Progenitor cell of endocrine pancreas (in vitro differentiated cells): ENCODE data around the gene EFCAB14. TPM values are rescaled to one million over a fixed set of nuclear protein-coding genes. Genes with fewer than 3 reads are reported as not detected.

Source experiments
- DNase-seq: peaks from one replicate; pipeline ENCODE4 v3.0.0; 2021; ENCODE audit warnings: low spot score; ENCODE audit not compliant: unreplicated experiment
- H3K27ac Mint-ChIP-seq: 2 replicates; pipeline ENCODE4 v1.8.0; 2021; ENCODE audit warnings: mild to moderate bottlenecking, moderate library complexity, mixed read lengths
- H3K27me3 Mint-ChIP-seq: 2 replicates; pipeline ENCODE4 v1.8.0; 2021; ENCODE audit warnings: mixed read lengths
- H3K36me3 Mint-ChIP-seq: 2 replicates; pipeline ENCODE4 v1.8.0; 2022; ENCODE audit warnings: mixed read lengths; ENCODE audit not compliant: insufficient read depth
- H3K4me1 Mint-ChIP-seq: 2 replicates; pipeline ENCODE4 v1.8.0; 2021; ENCODE audit warnings: low read depth, mixed read lengths
- H3K4me3 Mint-ChIP-seq: 2 replicates; pipeline ENCODE4 v1.8.0; 2021; ENCODE audit warnings: low read depth, mild to moderate bottlenecking, moderate library complexity, mixed read lengths
- H3K9me3 Mint-ChIP-seq: 2 replicates; pipeline ENCODE4 v1.8.0; 2021; ENCODE audit warnings: low read depth, mixed read lengths
- CTCF ChIP-seq: fragments of 200-600 bp; sonication (generic); IDR thresholded peaks from one replicate; pipeline ENCODE4 v1.5.0; 2021; ENCODE audit warnings: antibody characterized with exemption, mild to moderate bottlenecking; ENCODE audit not compliant: unreplicated experiment
- total RNA-seq: library from RNA; stranded (reverse); gene quantifications from 2 replicates; pipeline ENCODE4 v1.2.1, GENCODE V29; 2021

The EFCAB14 gene
- total RNA-seq, 1 donor from 2014 or later = 63.6 TPM

- H3K4me1 Mint-ChIP-seq = no peaks in the 10 kb centered on the region
- H3K27ac Mint-ChIP-seq = no peak overlapping the region
- peaks cover 6% of the 10 kb centered on the region for H3K9me3 Mint-ChIP-seq
- H3K4me3 Mint-ChIP-seq = no peak overlapping the region
- no peak for DNase-seq
- TF ChIP-seq CTCF = no peak
- no peaks in the 10 kb centered on the region for H3K27me3 Mint-ChIP-seq
- peaks cover 44% of the 10 kb centered on the region for H3K36me3 Mint-ChIP-seq
These were observed 72.6 kb downstream of the EFCAB14 start for GRCh38 chr1:46646331-46646730.

- TF ChIP-seq CTCF = no peak
- no peak overlapping the region for H3K27ac Mint-ChIP-seq
- peaks cover 42% of the 10 kb centered on the region for H3K36me3 Mint-ChIP-seq
- H3K27me3 Mint-ChIP-seq = no peaks in the 10 kb centered on the region
- no peaks in the 10 kb centered on the region for H3K4me1 Mint-ChIP-seq
- no peak for DNase-seq
- H3K9me3 Mint-ChIP-seq = peaks cover 6% of the 10 kb centered on the region
- H3K4me3 Mint-ChIP-seq = no peak overlapping the region
These were observed 73.1 kb downstream of the EFCAB14 start for GRCh38 chr1:46645815-46646214.

- DNase-seq = no peak
- Mint-ChIP-seq H3K9me3 (no peaks in the 10 kb centered on the region), H3K27ac (no peak overlapping the region), H3K4me3 (no peak overlapping the region), H3K36me3 (peaks cover 26% of the 10 kb centered on the region), H3K27me3 (no peaks in the 10 kb centered on the region), H3K4me1 (peaks cover 14% of the 10 kb centered on the region)
- TF ChIP-seq CTCF = no peak
These were observed 75.5 kb downstream of the EFCAB14 start for GRCh38 chr1:46643368-46643775.

- no peak overlapping the region for H3K4me3 Mint-ChIP-seq
- H3K27ac Mint-ChIP-seq = no peak overlapping the region
- peaks cover 14% of the 10 kb centered on the region for H3K4me1 Mint-ChIP-seq
- H3K27me3 Mint-ChIP-seq = no peaks in the 10 kb centered on the region
- DNase-seq = no peak
- no peaks in the 10 kb centered on the region for H3K9me3 Mint-ChIP-seq
- peaks cover 22% of the 10 kb centered on the region for H3K36me3 Mint-ChIP-seq
- no peak for TF ChIP-seq CTCF
These were observed 76.7 kb downstream of the EFCAB14 start for GRCh38 chr1:46642115-46642680.

- no peak overlapping the region for H3K4me3 Mint-ChIP-seq
- no peaks in the 10 kb centered on the region for H3K9me3 Mint-ChIP-seq
- no peaks in the 10 kb centered on the region for H3K27me3 Mint-ChIP-seq
- H3K4me1 Mint-ChIP-seq = peaks cover 14% of the 10 kb centered on the region
- TF ChIP-seq CTCF = no peak
- no peak overlapping the region for H3K27ac Mint-ChIP-seq
- no peak for DNase-seq
- peaks cover 18% of the 10 kb centered on the region for H3K36me3 Mint-ChIP-seq
These were observed 79.4 kb downstream of the EFCAB14 start for GRCh38 chr1:46639547-46639946.
